ENCODE results near the gene SPON1. TPM values are rescaled to one million over a fixed set of nuclear protein-coding genes. Genes with fewer than 3 reads are reported as not detected.
"Not testable (repeated sequence)": the region's sequence is repeated elsewhere in the genome, so short reads cannot be mapped to it uniquely, and the experiment has no call there.

Gene SPON1
- total and polyA plus RNA-seq, 10 of the 15 experiments (the other 5 are each of a cell fraction or from before 2014, with no cell fraction given), result 0.13 to 1.1 (median 0.18) TPM; not detected in 5

- TF ChIP-seq CREB1 (IDR thresholded peaks at IDR 0.05; ENCODE audit: low read depth), result no peak
Measured at GRCh38 chr11:14081581-14082231, 119.2 kb downstream of the SPON1 start (continued).

GRCh38 chr11:14082338-14082737 lies 119.8 kb downstream of the SPON1 start:
- DNase-seq (ENCODE audit: low read depth, low spot score) (no peak), FAIRE-seq (no peak), ATAC-seq (no peak)
- no peaks in the 10 kb centered on the region; a peak in 1 of 4 replicates for H3K27me3 ChIP-seq (replicated peaks in 1 of 2; ENCODE audit: control insufficient read depth in 2 of 2, insufficient read depth in 2 of 2, low read length in 1 of 2)
- TF ChIP-seq NFIC (IDR thresholded peaks at IDR 0.05; ENCODE audit: low read depth, low read length) (no peak), ZNF24 (IDR thresholded peaks at IDR 0.05) (no peak), CREM (IDR thresholded peaks at IDR 0.05; ENCODE audit: low read depth) (no peak), CHD1 (IDR thresholded peaks at IDR 0.05; ENCODE audit: low read depth, low read length) (no peak), MLLT1 (IDR thresholded peaks at IDR 0.05) (no peak)
- no peaks in the 10 kb centered on the region for H3K79me2 ChIP-seq (ENCODE audit: control insufficient read depth, insufficient read depth, low read length)
- ChIA-PET POLR2A (no interaction called here), RAD21 (ENCODE audit: unreplicated experiment) (no interaction called here), SMC1A (ENCODE audit: uncharacterized antibody, unreplicated experiment) (no interaction called here), CTCF (no interaction called here)
- no peak overlapping the region for H3K27ac ChIP-seq (ENCODE audit: control insufficient read depth, insufficient read depth)
- in situ Hi-C loops (cut with MboI) (no loop called here), intact Hi-C loops (cut with micrococcal nuclease; ENCODE audit: unreplicated experiment) (no loop called here)
- H3K9me3 ChIP-seq (replicated peaks; ENCODE audit: control insufficient read depth, insufficient read depth, low read length), result no peaks in the 10 kb centered on the region
- WGBS (ENCODE audit: insufficient coverage, insufficient replicate concordance, low lambda C conversion rate, missing lambda C conversion rate), result 12% methylated on average over 5 of the region's 5 CpGs
- H4K20me1 ChIP-seq (ENCODE audit: control insufficient read depth, insufficient read depth), result no peaks in the 10 kb centered on the region
- no peak overlapping the region for H2AFZ ChIP-seq (ENCODE audit: control insufficient read depth, low read depth, low read length)
- no peaks in the 10 kb centered on the region for H3K36me3 ChIP-seq (ENCODE audit: control insufficient read depth in 2 of 2, insufficient read depth in 2 of 2, low read length in 1 of 2)
- BruUV-seq (replicated peaks), result no TSS peak
- no peaks in the 10 kb centered on the region for H3K4me1 ChIP-seq (ENCODE audit: control insufficient read depth, insufficient read depth, low read length)
- H3K4me2 ChIP-seq (ENCODE audit: control insufficient read depth, insufficient read depth), result no peak overlapping the region
- no peak overlapping the region for H3K9ac ChIP-seq (ENCODE audit: control insufficient read depth, insufficient read depth, low read length)
- H3K4me3 ChIP-seq, result no peak overlapping the region

GRCh38 chr11:14088861-14089260 lies 126.3 kb downstream of the SPON1 start:
- H2AFZ ChIP-seq (ENCODE audit: control insufficient read depth, low read depth, low read length); intact Hi-C loops (cut with micrococcal nuclease; ENCODE audit: unreplicated experiment); ATAC-seq; POLR2A ChIA-PET; H3K9ac ChIP-seq (ENCODE audit: control insufficient read depth, insufficient read depth, low read length); H3K4me1 ChIP-seq (ENCODE audit: control insufficient read depth, insufficient read depth, low read length); H3K4me3 ChIP-seq; RAD21 ChIA-PET (ENCODE audit: unreplicated experiment); H3K9me3 ChIP-seq (replicated peaks; ENCODE audit: control insufficient read depth, insufficient read depth, low read length); H3K27ac ChIP-seq (ENCODE audit: control insufficient read depth, insufficient read depth); H4K20me1 ChIP-seq (ENCODE audit: control insufficient read depth, insufficient read depth); in situ Hi-C loops (cut with MboI); H3K36me3 ChIP-seq (ENCODE audit: control insufficient read depth in 2 of 2, insufficient read depth in 2 of 2, low read length in 1 of 2); DNase-seq (ENCODE audit: low read depth, low spot score); BruUV-seq (replicated peaks); H3K4me2 ChIP-seq (ENCODE audit: control insufficient read depth, insufficient read depth); FAIRE-seq; H3K79me2 ChIP-seq (ENCODE audit: control insufficient read depth, insufficient read depth, low read length); H3K27me3 ChIP-seq (replicated peaks in 1 of 2; ENCODE audit: control insufficient read depth in 2 of 2, insufficient read depth in 2 of 2, low read length in 1 of 2); CTCF ChIA-PET: not testable (repeated sequence)
- WGBS (ENCODE audit: insufficient coverage, insufficient replicate concordance, low lambda C conversion rate, missing lambda C conversion rate), result 0% methylated on average over 2 of the region's 2 CpGs
- SMC1A ChIA-PET (ENCODE audit: uncharacterized antibody, unreplicated experiment), result interaction anchor here (1.5 kb wide), 1 partner anchor 19 kb away, joined by 3 read pairs; no protein-coding TSS in a partner anchor
